ENCODE data around the gene THAP3.
A peak's percentile ranks its signal among the peaks of the same experiment; 100 is the strongest.
"Not testable (repeated sequence)": the region's sequence is repeated elsewhere in the genome, so short reads cannot be mapped to it uniquely, and the experiment has no call there.

THAP3 gene

GRCh38 chr1:6591644-6592043 lies 33.0 kb upstream of the THAP3 start:
- no peak for DNase-seq

DNA sequence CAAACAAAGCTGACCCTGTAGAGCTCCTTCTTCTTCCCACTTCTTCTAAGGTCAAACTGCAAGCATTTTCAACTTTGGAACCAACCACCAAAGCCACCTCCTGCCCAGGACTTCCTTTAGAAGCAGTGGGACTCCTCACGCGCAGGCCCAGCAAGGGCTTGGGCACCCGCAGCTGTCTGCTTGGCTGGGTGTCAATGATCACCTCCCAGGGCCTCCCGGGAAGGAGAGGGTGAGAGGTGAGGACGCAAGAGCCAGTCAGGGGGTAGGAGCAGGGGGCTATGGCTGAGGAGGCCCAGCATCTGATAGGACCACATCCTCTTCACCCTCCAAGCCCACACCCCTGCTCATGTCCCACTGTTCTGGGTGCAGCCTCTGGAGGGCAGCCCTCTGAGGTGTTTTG lies 32.2 kb upstream of the THAP3 start:
- no peak for DNase-seq

DNA sequence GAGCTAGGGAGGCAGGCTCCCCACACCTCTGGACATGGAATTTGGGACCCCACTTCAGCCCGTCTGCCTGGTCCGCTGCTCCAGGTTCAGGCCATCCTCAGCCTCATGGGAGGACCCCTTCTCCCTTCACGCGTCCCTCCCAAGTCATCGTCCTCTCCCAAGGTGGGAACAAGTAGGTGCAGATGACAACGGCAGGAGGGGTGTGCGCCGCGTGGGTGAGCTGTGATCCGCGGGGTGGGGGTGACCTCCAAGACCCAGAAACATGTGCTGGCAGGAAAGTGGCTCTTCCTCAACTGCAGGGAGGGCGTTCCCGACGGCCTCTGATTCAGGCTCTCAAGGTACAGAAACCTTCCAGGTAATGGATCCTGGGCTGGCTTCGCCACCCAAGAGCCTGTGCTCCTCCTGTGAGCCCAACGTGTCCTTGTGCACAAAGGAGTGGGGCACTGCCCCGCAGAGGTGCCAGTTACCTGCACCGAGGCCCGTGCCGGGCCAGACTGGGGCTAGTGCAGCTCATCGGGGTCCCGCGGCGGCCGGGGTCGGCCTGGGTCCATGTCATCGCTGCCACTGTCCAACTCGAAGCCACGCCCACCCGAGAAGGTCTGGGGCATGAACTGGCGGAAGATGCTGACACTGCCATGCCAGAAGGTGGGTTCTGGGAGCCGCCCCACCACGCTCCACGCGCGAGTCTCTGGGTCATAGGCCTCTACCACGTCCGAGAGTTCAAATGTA lies 31.6 kb upstream of the THAP3 start:
- no peak for DNase-seq

DNA sequence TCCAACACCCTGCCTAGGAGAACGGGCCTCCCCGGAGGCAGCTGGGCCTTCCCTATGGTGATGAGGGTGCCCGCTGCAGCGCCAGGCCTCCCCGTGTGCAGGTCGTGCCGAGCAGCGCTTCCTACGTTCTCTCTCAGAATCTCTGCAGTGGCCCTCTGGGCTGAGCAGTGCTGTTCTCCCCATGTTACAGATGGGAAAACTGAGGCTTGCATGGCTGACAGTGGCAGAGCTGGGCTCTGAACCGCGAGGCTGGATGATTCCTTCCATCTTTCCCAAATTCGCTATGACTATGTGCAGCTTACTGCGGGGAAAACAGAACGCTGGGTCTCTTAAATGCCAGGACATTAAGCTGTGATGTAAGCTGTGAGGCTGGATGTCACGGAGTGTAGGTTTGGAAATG lies 30.9 kb upstream of the THAP3 start:
- no peak for DNase-seq

DNA sequence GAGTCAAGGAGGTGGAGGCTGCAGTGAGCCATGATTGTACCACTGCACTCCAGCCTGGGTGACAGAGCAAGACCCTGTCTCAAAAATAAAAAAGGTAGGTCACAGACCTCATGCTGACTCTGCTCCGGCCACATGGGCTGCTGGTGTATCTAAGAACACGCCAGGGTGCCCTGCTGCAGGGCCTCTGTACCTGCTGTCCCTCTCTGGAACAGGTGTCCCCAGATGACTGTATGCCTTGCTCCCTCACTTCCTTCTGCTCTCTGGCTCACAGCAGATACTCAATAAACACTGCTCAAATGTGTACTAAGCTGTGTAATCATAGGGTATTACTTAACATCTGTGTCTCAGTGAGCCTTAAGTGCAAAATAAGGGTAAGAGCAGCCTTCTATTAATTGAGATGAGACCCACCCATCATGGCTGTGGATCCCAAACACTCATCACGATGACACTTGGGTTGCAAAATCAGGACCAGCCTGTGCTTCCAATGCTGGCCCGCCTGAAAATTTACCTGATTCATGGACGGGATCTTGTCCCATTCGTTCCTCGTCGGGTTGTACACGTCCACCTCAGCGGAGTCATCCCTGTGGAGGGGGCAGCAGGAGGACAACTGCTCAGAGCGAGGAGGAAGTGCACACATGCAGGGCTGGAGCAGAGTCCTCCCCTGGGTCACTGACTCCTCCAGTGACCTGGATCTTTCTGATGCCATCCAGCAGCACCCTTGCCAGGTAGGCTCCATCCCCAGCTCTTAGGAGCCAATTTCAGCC lies 29.5 kb upstream of the THAP3 start:
- no peak for DNase-seq

DNA sequence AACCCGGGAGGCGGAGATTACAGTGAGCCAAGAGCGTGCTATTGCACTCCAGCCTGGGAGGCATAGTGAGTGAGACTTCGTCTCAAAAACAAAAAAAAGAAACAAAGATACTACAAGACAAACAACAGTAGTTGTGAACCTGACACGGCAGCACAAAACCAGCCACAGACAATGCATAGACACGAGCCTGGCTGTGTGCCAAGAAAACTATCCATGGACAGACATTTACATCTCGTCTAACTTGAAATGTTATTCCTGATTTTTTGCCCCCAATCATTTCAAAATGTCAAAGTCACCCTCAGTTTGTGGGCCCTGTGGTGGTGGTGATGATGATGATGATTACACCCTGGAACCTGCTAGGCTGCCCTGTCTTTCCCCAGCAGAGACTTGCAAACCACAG lies 28.3 kb upstream of the THAP3 start:
- DNase-seq: no peak

GRCh38 chr1:6596886-6597776 lies 27.5 kb upstream of the THAP3 start:
- DNase-seq: no peak

DNA sequence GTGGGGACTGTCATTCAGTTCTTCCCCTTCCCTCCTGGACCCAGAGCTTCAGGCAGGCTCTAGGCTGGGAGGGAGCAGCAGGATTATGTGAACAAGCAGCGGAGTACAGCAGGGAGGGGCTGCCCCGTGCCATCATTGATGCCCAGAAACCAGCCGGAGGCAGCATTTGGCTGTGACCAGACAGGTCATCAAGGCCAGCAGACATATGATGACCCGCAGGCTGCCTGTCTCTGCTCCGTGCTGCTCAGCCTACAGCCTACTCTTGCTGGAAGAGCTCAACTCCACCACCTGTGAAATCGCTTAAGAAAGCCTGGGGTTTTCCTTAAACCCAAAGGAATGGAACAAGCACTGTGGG lies 26.9 kb upstream of the THAP3 start:
- DNase-seq: no peak

DNA sequence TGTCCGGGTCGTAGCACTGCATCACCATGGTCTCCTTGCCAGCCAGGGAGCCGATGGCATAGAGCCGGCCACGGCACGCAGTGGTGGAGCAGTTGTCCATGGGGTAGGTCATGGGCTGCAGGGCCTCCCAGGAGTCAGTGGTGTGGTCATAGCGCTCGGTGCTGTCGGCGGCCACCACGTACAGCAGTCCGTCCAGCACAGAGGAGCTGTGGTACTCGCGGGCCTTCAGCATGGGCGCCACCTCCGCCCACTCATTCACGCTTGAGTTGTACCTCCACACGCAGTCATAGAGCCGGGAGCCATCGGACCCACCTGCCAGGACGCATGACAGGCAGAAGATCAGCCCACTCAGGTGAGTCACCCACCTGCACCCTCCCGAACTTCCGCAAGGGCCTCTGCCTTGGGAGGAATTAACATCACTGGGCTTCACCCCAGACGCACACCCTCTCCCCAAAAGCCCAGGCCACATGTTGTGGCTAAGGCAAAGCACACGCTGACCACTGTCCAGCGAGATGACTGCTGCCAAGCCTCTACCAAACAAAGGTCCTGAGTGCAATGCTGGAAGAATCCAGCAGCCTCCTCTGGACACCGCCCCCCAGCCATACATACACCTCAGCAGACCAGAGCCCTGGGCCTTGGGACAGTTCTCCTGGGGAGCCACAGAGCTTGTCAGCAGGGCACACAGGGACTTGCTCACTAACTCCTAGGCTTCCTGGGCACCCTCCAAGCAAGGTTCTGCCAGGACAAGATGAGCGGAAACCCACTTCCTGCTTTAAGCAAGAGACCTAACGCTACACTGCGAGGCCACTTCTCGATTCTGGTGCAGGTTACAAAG lies 25.3 kb upstream of the THAP3 start:
- no peak for DNase-seq

DNA sequence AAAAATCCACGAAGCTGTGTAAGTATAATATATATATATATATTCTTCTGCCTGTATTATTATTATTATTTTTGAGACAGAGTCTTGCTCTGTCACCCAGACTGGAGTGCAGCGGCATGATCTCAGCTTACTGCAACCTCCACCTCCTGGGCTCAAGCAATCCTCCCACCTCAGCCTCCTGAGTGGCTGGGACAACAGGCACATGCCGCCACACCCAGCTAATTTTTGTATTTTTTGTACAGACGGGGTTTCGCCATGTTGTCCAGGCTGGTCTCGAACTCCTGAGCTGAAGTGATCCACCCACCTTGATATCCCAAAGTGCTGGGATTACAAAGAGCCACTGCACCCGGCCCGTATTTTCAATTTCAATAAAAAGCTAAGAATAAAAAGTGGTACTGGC lies 24.7 kb upstream of the THAP3 start:
- DNase-seq: not testable (repeated sequence)

DNA sequence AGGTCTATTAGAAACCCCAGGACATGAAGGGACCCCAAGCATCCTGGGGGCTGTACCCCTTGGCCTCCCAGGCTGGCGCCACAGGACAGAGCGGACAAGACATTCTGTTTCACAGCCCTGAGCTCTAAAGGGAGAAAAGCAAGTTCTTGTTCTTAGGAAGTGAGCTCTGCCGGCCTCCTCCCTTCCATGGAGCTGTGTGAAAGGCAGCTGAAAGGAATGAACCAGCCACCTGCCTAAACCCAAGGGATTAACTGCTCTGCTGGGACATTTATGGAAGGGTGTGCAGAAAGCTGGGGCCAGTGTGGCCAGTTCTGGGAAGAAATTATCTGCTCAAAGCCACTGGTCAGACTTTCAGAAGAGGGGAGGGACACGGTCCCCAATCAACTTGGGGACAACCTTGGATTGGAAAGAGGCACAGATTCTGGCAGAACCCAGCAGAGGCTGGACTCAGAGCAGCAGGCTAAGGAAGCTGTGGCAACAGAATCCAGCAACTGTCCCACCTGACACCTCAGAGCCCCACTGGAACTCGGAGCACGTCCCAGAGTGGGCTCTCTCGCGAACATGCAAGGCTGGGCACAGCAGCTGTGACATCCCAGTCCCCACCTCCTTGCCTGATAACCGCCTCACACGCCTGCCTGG lies 24.1 kb upstream of the THAP3 start:
- peak; percentile 62 for DNase-seq

DNA sequence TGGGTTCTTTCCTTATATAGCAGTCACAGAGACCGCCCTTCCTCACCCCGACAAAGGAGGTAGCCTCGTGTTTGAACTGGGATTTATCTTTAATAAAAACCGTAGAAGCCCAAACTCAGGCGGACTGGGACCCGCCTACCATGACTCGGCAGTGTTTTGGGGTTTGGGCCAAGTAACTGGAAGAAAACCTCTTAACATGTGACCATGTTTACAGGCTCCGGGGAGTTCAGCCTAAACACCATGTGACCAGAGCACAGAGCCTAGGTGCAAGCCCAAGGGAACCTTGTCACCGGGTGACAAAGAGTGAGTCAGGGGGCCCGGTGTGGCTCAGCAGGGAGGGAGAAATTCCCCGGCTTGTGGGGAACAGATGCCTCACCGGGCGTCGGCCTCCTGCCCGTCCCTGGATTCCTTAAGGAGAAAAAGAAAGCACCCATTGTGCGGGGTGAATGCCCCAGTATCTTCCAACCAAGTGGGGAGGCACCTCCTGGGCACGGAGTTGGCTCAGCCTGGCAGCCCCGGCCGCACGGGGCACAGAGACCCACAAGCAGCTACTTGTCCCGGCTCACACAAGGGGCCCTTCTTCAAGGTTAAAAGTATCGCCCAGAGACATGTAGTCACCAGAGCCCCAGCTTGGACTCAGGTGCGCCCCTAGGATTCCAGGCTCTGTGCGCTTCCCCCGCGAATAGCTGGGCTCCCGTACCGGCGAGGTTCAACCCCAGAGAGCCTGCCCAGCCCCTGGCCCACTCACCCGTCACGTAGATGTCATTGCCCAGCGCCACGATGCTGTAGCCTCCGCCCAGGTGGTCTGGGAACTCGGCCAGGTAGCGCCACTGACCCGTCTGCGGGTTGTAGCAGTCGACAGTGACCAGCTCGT lies 23.4 kb upstream of the THAP3 start:
- DNase-seq: peak; percentile 59

DNA sequence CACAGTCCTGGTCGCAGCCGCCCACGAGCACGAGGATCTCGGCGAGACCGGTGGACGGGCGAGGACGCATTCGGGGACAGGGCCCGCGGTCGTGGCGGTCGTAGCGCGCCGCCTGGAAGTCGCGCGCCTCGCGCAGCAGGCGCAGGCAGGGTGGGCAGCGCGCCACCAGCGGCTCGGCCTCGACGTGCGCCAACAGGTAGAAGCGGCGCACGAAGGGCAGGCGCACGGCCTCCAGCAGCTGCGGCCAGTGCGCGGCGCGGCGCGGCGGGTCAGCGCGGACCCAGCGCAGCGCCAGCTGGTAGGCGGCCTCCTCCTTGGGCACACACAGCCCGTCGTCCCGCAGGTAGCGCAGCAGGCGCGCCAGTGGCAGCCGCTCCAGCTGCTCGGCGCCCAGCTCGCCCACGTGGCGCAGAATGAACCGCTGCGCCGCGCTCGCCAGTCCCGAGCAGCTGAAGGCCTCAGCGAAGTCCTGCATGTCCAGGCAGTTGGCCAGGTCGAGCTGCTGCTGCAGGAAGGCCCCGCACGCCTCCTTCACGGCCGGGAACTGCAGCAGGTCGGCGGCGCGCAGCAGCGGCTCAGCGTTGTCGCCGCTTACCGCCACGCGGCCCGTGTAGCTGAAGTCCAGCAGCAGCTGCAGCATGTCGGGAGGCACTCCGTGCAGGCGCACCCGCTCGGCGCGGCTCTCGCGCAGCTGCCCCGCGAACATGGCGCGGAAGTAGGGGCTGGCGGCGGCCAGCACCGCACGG lies 22.6 kb upstream of the THAP3 start:
- peak; percentile 55 for DNase-seq

- DNase-seq: peak; percentile 92
These were observed 21.9 kb upstream of the THAP3 start, which contains the start of gene KLHL21 for GRCh38 chr1:6602669-6603237. KLHL21 (minus strand) TSS chr1:6602869; CDS start chr1:6602817, 52 bp downstream.

- peak; percentile 48 for DNase-seq
These were observed 21.3 kb upstream of the THAP3 start for GRCh38 chr1:6603238-6603914.

GRCh38 chr1:6603915-6604558 lies 20.6 kb upstream of the THAP3 start:
- no peak for DNase-seq

DNA sequence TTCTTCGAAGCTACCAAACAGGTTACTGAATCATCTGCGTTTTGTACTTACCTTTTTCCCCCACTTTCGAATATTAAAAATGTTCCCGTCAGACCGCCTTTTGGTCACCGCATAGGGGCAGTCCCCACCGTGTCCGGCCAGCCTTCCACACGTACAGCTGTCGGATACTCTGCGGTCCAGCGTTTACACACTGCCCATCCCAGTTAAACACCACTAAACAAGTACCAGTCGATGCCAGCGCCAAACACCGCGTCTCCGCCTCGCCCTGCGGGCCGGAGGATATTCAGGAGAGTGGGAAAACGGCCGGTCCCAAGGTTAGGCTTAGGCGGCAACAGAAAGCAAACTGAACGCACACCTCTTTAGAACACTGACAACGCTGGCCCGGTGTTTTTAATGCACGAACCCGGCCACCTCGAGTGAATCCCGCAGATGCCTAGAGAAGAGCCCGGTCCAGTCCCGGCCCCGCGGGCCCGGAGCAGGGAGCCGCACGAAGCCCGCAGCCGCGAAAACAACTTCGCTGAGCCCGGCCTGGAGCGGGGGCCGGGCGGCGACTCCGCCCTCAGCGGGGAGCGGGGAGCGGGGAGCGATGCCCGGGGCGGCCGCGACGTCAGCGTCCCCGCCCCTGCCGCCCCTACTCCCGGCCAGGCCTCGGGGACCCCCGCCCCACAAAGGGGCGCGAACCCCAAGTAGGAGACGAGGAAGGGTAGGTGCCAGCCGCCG lies 11.9 kb upstream of the THAP3 start:
- peak; percentile 77 for DNase-seq

Data from NCI-H82 (cell line).